Prostate gland (tissue), 2 donors: ENCODE measurements around the gene CORO1C. TPM values are rescaled to one million over a fixed set of nuclear protein-coding genes. Genes with fewer than 3 reads are reported as not detected.

ENCODE experiments used
- DNase-seq: peaks from one replicate; pipeline ENCODE4 v3.0.0-alpha.2; 2019; ENCODE audit warnings: low spot score
- H3K27ac ChIP-seq, 2 donors: fragments of 200-600 bp; sonication (generic); 2 replicates each; pipeline ENCODE4 v1.5.1; 2017 to 2019
- H3K27me3 ChIP-seq: fragments of 200-600 bp; sonication (generic); replicated peaks from 2 replicates; pipeline ENCODE4 v1.5.1; 2019; ENCODE audit not compliant: insufficient read depth
- H3K36me3 ChIP-seq, 2 donors: fragments of 200-600 bp; sonication (generic); 1 replicate in 1 of 2; 2 replicates in 1 of 2; pipeline versions ENCODE4 v1.5.1 to v1.8.1; 2017 to 2019
- H3K4me1 ChIP-seq: fragments of 200-600 bp; sonication (generic); replicated peaks from 2 replicates; pipeline ENCODE4 v1.5.1; 2019
- H3K4me3 ChIP-seq, 2 donors: fragments of 200-600 bp; sonication (generic); 2 replicates each; pipeline ENCODE4 v1.5.1; 2017 to 2019
- H3K9me3 ChIP-seq: fragments of 200-600 bp; sonication (generic); 2 replicates; pipeline ENCODE4 v1.5.1; 2017
- CTCF ChIP-seq, 4 experiments: fragments of 200-600 bp in 2 of 4; fragments of 450-650 bp in 2 of 4; sonication (generic) in 2 of 4; IDR thresholded peaks; 1 replicate in 3 of 4; 2 replicates in 1 of 4; pipeline ENCODE4 v1.5.1; 2016 to 2019; ENCODE audit warnings: antibody characterized with exemption in 4 of 4, mild to moderate bottlenecking in 2 of 4, moderate library complexity in 2 of 4
- POLR2A ChIP-seq: fragments of 450-650 bp; IDR thresholded peaks from one replicate; pipeline ENCODE4 v1.6.1; 2016; ENCODE audit warnings: antibody characterized with exemption, mild to moderate bottlenecking
- POLR2AphosphoS5 ChIP-seq: sonication (generic); formaldehyde crosslinking; IDR thresholded peaks from one replicate; pipeline ENCODE4 v1.6.1; 2017; ENCODE audit warnings: antibody characterized with exemption
- WGBS: methylation state at CpG from one replicate; pipeline ENCODE4 v1.1.5; 2018; 5-methylcytosine and 5-hydroxymethylcytosine counted together
- intact Hi-C: fragments of 100-400 bp; cut with DNase I; formaldehyde crosslinking; loops from one replicate; pipeline ENCODE4 v1.14.2; 2022
- total RNA-seq, 2 donors: library from RNA; depleted of rRNA; stranded (reverse); fragments of >200 nt; gene quantifications; one replicate each; pipeline ENCODE4 v1.1.0, GENCODE V29; 2016

CORO1C gene
- total RNA-seq, 2 donors from 2014 or later, result 34.9 to 105 TPM

DNA sequence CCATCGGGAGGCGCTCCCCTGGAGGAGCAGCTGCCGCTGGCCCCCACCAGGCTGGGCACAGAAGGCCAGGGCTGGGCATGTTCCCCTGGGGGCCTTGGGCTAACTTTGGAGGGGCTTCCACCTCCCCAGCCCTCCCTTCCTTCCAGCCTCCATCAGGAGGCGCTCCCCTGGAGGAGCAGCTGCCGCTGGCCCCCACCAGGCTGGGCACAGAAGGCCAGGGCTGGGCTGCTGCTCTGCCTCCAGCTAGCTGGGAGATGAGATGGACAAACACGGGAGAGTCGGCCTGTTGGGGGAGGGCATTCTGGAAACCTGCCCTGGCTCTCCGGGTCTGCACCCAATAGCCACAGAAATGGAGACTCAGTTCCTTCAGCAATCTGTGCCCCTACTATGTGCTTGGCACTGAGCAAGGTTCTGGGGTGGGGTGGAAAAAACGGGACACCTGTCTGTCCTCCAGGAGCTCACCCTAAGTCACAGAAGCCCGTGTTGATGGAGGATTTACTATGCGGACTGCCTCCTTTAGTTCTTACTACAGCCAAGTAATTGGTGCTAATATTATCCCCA is 39.0 kb upstream of the CORO1C start:
- H3K9me3 ChIP-seq, result no peaks in the 10 kb centered on the region
- H3K4me1 ChIP-seq, result peaks cover 8% of the 10 kb centered on the region
- no peaks in the 10 kb centered on the region for H3K27me3 ChIP-seq
- intact Hi-C loops, result loop anchor here (5.0 kb wide), 1 partner anchor 38 kb away; the partner anchor contains the start of gene CORO1C
- no peak for DNase-seq
- H3K27ac ChIP-seq, result no peak overlapping the region
- H3K36me3 ChIP-seq, result no peaks in the 10 kb centered on the region
- no peak overlapping the region for H3K4me3 ChIP-seq
- WGBS, result 69% methylated on average over 11 of the region's 11 CpGs
- TF ChIP-seq POLR2A (no peak), POLR2AphosphoS5 (no peak), CTCF (IDR thresholded peaks at IDR 0.05) (no peak)

DNA sequence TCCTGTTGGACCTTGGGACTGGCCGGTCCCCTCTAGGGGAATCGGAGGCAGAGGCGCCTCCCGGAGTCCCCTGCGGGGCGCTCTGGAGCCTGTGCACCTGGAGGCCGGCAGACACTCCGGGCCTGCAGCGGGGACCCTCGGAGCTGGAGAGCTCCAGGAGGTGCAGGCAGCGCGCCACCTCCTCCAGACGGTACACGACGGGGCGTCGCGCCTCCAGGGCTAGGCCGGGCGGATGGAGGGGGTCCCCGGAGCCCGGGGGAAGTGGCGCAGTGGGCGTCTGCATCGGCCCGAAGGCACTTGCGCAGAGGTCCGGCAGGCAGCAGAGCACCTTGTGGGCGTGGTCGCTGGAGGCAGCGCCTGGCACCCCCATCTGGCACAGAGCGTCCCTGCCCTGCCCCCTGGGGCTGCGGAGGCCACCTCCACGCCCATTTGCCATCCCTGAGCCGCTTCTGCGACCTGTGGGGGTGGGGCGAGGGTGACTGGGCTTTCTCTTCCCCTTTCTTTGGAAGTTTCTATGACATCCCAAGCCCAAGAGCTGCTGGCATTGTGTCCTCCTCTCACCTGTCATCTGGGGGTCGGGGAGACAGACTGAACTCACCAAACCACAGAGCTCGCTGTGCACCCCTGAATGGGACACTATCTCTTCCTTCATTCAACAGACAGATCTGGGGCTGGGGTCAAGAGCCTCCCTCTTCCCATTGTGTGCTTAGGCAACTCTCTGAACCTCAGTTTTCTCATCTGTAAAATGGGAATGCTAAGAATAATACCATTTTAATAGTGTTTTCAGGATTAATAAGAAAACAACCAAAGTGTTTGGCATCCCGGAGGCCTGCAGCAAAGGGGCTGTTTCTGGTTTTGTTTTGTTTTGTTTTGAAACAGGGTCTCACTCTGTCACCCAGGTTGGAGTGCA is 37.5 kb upstream of the CORO1C start:
- Histone ChIP-seq H3K27ac (no peak overlapping the region), H3K36me3 (no peaks in the 10 kb centered on the region), H3K4me3 (peak overlapping the region; percentile 5 to 18), H3K4me1 (no peaks in the 10 kb centered on the region), H3K9me3 (no peaks in the 10 kb centered on the region), H3K27me3 (no peaks in the 10 kb centered on the region)
- TF ChIP-seq POLR2A (no peak), POLR2AphosphoS5 (no peak), CTCF (IDR thresholded peaks at IDR 0.05) (peak in 1 of 4 experiments; percentile 6)
- no peak for DNase-seq
- WGBS, result 21% methylated on average over 12 of the region's 40 CpGs
- intact Hi-C loops, result no loop called here

DNA sequence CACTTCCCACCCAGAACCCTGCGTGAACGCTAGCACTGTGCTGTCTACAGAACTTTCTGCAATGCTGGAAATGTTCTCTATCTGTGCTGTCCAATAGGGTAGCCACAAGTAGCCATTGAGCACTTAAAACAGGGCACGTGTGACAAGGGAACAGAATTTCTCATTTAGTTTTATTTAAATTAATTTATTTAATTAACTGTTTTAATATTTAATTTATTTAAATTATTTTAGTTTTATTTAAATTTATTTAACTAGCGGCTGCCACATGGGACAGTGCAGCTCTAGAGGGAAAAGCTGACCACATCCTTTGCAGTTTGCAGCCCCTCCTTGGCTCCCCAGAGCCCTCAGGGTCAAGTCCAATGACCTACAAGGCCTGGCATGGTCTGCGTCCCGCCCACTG is 35.0 kb upstream of the CORO1C start:
- Histone ChIP-seq H3K27me3 (no peaks in the 10 kb centered on the region), H3K4me1 (no peaks in the 10 kb centered on the region), H3K27ac (no peak overlapping the region), H3K36me3 (no peaks in the 10 kb centered on the region), H3K4me3 (no peak overlapping the region), H3K9me3 (no peaks in the 10 kb centered on the region)
- DNase-seq, result no peak
- no peak for TF ChIP-seq CTCF (IDR thresholded peaks at IDR 0.05)
- TF ChIP-seq POLR2AphosphoS5, result no peak
- TF ChIP-seq POLR2A, result no peak
- intact Hi-C loops, result no loop called here
- 94% methylated on average over 6 of the region's 6 CpGs for WGBS

DNA sequence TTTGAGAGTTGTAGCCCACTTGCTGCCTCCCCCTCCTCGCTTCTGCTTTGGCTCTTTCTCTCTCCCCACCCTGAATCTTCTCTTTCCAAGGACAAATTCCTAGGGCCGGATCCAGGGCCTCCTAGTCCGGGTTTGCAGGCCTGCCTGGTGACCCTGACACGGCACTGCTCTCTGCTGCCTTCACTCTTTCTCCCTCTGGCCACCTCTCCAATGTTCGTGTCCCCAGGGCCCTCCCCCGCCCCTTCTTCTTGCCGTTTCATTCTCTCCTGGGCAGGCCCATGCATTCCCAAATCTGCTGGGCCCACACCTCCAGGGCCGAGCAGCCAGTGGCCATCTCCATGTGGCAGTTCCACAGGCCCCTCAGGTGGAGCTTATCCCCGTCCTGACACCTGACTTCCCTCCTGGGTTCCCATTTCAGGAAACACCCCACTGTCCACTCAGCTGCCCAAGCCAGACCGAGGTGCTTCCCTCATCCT is 34.0 kb upstream of the CORO1C start:
- 76% methylated on average over 10 of the region's 10 CpGs for WGBS
- Histone ChIP-seq H3K4me1 (no peaks in the 10 kb centered on the region), H3K36me3 (no peaks in the 10 kb centered on the region), H3K27ac (no peak overlapping the region), H3K9me3 (no peaks in the 10 kb centered on the region), H3K27me3 (no peaks in the 10 kb centered on the region), H3K4me3 (no peak overlapping the region)
- no peak for DNase-seq
- TF ChIP-seq POLR2A, result no peak
- TF ChIP-seq CTCF (IDR thresholded peaks at IDR 0.05), result no peak
- TF ChIP-seq POLR2AphosphoS5, result no peak
- intact Hi-C loops, result no loop called here
